LHCN-M2 (cell line): ENCODE data around the gene CERT1. TPM values are rescaled to one million over a fixed set of nuclear protein-coding genes. Genes with fewer than 3 reads are reported as not detected.

ENCODE experiments used
- DNase-seq: peaks from one replicate; pipeline ENCODE4 v3.0.0-alpha.2; 2012; ENCODE audit warnings: low read depth
- total RNA-seq: library from RNA; depleted of rRNA; stranded (reverse); fragments of >200 nt; gene quantifications from 2 replicates; pipeline ENCODE4 v1.2.3, GENCODE V29; 2014

CERT1 gene
- total RNA-seq, 1 experiment from 2014 or later, result 15.8 TPM

DNA sequence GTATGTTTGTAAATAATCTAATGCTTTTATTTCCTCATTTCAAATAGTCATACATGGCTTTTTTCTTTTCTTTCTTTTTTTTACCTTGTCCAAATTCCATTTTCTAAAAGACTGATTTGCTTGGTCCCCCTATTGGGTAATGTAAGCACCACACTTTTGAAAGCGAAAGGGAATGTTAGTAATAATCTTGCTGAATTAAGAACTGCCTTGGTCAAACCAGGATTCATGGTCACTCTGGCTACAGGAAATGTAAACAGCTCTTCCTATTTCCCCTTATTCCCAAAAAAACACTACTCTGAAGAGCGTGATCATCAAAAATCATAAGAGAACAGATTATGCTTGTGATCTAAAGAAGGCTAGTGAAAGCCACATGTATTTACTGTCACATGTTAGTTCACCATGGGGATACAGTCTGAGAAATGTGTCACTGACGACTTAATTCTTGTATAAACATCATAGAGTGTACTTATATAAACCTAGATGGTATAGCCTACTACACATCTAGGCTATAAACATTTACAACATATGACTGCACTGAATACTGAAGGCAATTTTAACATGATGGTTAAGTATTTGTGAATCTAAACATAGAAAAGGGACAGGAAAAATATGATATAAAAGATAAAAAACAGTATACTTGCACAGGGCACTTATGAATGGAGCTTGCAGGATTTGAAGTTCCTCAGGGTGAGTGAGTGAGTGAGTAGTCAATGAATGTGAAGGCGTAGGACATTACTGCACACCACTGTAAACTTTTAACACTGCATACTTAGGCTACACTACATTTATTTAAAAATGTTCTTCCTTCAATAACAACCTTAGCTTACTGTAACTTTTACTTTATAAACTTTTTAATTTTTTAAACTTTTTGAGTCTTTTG, 99.1 kb downstream of the CERT1 start:
- peak; percentile 71 for DNase-seq

DNA sequence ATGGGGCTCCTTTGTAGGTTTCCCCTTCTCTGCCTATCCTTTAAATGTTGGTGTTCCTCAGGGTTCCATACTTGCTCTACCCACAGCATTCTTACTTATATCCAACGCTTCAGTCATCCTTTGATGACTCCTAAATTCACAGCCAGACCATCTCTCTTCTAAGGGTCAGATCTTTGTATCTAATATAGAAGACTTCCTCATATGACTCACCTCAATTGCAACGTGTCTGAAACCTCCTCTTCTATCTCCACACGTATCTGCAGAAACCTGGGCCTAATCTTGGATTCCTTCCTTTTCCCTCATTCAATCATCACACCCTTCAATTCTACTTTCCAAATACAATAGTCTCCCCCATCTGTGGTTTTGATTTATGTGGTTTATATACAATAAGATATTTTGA, 106.1 kb downstream of the CERT1 start:
- DNase-seq, result no peak

DNA sequence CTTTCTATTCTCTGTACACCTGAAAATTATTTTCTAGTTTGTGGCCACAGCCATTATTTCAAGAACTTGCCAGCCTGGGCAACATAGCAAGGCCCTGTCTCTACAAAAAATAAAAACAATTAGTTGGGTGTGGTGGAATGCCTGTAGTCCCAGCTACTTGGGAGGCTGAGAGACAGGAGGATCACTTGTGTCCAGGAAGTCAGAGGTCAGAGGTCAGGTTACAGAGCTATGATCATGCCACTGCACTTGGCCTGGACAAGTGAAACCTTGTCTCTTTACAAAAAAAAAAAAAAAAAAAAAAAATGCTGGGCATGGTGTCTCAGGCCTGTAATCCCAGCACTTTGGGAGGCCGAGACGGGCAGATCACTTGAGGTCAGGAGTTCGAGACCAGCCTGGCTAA, 116.2 kb downstream of the CERT1 start:
- peak; percentile 6 for DNase-seq

GRCh38 chr5:75389430-75389829, 122.0 kb downstream of the CERT1 start:
- DNase-seq, result no peak

- no peak for DNase-seq
Measured at GRCh38 chr5:75387806-75388205, 123.6 kb downstream of the CERT1 start.

GRCh38 chr5:75384218-75384617, 127.2 kb downstream of the CERT1 start:
- DNase-seq, result no peak

DNA sequence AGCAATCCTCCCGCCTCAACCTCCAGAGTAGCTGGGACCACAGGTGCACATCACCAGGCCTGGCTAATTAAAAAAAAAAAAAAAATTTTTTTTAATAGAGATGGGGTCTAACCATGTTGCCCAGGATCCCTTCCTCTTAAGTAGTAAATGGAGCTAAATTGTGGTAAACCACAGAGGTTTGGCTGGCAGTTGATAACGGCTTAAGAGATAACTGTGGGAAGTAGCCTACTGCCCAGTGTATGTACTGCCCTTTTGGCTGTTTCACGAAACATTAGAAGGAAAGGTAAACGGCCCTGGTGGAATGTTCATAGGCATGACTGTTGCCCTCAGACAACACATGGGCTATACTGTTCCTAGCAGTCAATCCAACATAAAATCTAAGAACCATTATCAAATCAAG, 130.0 kb downstream of the CERT1 start:
- no peak for DNase-seq

- no peak for DNase-seq
Measured at GRCh38 chr5:75380099-75380498, 131.3 kb downstream of the CERT1 start.

DNA sequence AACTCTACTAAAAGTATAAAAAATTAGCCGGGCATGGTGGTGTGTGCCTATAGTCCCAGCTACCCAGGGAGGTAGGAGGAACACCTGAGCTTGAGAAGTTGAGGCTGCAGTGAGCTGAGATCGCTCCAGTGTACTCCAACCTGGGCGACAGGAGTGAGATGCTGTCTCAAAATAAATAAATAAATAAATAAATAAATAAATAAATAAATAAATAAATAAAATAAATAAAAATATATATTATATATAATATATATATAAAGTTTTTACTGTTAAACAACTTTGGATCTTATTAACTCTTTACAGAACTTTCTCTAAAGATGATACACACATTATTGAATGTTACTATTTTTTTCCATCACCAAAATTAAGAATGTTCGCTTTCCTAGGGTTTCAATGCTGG, 136.0 kb downstream of the CERT1 start:
- DNase-seq, result no peak

GRCh38 chr5:75374394-75374814, 137.0 kb downstream of the CERT1 start:
- DNase-seq, result no peak

- no peak for DNase-seq
Measured at GRCh38 chr5:75373862-75374261, 137.6 kb downstream of the CERT1 start.

DNA sequence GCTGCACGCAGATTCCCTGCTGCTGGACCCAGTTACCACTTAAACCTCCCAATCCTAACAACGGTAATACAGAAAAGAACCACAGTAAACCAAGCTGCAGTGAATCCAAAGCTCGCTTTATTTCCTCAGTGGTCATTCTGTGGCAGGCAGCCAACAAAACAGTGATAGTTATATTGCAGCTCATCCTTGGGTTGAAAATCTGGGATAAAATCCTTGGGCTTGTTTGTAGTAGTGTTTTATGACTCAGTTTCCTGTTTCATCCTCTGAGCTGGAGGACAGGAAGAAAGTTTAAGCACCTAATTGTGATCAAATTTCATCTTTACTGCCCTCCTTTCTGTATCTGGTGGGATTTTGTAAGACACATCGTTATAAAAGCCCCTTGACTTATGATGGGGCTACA, 143.0 kb downstream of the CERT1 start:
- DNase-seq, result peak; percentile 29

GRCh38 chr5:75367401-75367800, 144.0 kb downstream of the CERT1 start:
- DNase-seq, result peak; percentile 40

GRCh38 chr5:75366787-75367186, 144.6 kb downstream of the CERT1 start:
- DNase-seq, result no peak

DNA sequence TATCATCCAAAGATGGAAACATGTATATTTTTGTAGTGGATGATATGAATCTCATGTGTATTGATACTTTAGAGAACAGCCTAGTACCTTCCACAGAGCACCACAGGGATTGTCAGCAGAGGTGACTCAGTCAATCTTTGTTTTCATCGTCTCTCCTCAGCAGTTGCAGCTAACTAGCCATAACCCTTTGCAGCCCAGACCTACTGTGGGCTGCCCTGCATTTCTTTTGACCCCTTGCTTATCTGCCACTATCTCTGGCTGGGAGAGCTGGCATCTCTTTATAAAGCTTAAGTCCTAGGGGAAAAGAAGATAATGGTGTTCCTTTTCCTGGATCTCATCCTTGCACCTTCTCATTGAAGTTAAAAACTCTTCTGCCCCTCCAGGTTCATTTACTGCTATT, 145.7 kb downstream of the CERT1 start:
- DNase-seq, result no peak

- DNase-seq, result no peak
Measured at GRCh38 chr5:75364571-75365280, 146.7 kb downstream of the CERT1 start.

DNA sequence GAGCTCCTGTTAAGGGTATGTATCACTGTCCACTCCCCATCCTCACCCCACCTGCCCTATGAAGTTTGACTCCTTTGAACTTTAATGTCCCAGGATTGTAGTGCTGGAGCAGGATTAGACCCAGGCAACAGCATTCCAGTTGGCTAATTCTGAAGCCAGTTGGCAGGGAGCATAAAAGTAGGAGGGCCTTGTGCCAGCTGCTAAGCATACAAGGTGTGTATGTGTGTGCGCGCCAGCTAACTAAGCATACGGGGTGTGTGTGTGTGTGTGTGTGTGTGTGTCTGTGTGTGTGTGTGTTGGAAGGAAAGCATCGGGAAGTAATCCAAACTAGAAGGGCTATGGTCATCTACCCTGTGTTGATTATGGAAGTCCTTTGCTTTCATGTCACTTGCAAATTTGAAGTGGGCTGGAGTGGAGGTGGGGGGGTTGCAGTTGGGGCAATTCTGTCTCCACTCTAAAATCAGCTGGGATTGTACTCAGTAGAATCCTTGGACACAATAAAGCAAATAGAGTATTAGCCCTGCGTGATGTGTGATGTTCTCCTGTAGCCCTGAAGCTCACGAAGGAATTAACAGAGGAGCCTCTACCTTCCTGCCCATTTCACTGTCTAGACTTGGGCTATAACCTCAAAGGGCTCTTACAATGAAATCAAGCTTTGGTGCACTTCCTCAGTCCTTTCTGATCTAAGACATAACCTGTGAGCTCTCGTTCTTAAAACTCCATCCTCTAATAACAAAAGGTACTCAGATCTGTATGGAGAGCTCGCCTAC, 147.5 kb downstream of the CERT1 start:
- DNase-seq, result peak; percentile 44

DNA sequence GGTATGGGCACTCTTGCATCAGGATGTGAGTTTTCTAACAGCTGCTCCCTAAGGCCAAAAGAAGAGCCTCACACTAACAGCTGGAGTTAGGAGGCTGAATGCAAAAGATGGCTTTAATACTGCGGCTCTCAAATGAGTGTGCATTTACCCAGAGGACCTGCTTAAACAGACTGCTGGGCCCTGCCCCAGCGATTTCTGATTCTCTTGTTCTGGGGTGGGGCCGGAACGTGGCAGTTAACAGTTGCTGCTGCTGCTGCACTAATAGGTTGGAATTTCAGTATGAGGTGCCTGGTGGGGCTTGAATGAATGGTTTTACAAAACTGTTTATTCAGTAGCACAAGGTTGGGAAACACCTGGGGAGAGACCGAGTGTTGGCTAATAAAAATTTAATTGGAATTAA, 148.3 kb downstream of the CERT1 start:
- peak; percentile 86 for DNase-seq

DNA sequence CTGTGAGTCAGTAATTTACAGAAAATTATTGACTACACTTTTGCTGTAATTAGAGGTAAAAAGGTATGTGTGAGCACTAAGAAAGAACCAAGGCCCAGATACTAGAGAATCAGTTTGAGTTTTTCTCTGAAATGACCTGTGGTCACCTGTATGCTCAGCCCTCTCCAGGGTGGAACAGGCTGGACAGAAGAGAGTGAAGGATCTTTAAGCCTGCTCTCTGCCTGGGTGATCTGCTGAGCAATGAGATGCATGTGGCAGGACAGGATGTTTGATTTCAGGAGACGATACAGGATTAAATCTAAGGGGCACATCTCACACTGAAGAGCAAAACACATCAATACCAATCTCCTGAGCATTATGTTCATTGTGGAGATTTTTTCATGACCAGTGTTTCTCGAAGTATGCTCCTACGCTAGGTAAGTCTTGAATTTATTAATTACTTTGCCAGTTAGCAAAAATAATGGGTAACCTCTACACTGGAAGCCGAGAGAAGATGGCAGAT, 148.9 kb downstream of the CERT1 start:
- no peak for DNase-seq

DNA sequence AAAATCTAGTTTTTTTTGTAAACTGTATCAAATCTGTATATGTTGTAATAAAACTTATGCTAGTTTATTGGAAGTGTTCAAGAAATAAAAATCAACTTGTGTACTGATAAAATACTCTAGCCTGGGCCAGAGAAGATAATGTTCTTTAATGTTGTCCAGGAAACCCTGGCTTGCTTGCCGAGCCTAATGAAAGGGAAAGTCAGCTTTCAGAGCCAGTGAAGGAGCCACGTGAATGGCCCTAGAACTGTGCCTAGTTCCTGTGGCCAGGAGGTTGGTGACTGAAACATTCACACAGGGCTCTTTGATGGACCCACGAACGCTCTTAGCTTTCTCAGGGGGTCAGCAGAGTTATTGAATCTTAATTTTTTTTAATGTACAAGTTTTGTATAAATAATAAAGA, 150.1 kb downstream of the CERT1 start:
- no peak for DNase-seq

DNA sequence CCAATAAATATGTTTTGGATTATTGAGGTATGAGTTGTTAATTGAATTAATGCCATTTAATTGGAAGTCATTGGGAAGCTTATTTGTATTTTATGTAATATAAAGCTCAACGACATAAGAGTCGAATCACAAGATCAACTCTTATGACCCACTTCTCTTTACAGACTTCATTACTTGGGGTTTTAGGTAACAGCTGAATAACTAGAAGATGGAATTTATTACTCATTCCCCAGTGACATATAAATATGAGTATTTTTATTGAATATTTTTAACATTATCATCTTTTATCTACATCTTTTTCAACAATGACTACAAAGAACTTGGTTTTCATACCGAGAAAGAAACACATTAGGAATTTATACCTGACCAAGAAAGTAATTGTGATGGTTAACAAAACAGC, 153.3 kb downstream of the CERT1 start:
- DNase-seq, result peak; percentile 86

DNA sequence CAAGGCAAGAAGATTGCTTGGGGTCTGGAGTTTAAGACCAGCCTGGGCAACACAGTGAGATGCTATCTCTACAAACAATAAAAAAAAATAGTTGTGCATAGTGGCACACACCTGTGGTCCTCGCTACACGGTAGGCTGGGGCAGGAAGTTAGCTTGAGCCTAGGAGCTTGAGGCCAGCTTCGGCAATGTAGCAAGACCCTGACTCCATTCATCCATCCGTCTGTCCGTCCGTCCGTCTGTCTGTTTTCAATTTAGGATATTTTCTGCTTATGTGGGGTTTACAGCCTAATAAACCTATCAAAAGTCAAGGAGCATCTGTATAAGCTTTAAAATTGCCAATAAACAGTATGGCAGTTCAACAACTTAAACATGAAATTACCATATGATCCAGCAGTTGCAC, 154.7 kb downstream of the CERT1 start:
- no peak for DNase-seq
